HT-29 (cell line): ENCODE results near the gene PADI1. TPM values are rescaled to one million over a fixed set of nuclear protein-coding genes. Genes with fewer than 3 reads are reported as not detected.

Source experiments
- DNase-seq: peaks from one replicate; pipeline ENCODE4 v3.0.0-alpha.2; 2015; ENCODE audit warnings: low spot score
- total RNA-seq: library from RNA; depleted of rRNA; stranded (reverse); fragments of >200 nt; shearing (Covaris generic); gene quantifications from 2 replicates; pipeline ENCODE4 v1.2.3, GENCODE V29; 2014

Gene PADI1
- total RNA-seq, 1 experiment from 2014 or later: 16.3 TPM

DNA sequence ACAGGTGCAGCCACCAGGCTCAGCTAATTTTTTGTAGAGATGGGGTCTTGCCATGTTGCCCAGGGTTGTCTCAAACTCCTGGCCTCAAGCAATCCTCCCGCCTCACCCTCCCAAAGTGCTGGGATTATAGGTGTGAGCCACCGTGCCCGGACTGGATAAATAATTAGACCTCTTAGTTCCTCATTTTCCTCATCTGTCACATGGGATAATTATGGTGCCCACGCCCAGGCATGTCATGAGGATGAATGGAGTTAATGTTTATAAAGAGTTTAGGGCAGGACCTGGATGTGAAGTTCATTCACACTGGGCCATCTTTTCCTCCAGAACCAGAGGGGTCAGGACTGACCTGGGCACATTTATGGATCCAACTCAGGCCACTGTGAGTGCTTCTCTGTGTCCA lies 67.7 kb downstream of the PADI1 start:
- DNase-seq: no peak

- DNase-seq: no peak
Measured at GRCh38 chr1:17273096-17273495, 68.2 kb downstream of the PADI1 start.

DNA sequence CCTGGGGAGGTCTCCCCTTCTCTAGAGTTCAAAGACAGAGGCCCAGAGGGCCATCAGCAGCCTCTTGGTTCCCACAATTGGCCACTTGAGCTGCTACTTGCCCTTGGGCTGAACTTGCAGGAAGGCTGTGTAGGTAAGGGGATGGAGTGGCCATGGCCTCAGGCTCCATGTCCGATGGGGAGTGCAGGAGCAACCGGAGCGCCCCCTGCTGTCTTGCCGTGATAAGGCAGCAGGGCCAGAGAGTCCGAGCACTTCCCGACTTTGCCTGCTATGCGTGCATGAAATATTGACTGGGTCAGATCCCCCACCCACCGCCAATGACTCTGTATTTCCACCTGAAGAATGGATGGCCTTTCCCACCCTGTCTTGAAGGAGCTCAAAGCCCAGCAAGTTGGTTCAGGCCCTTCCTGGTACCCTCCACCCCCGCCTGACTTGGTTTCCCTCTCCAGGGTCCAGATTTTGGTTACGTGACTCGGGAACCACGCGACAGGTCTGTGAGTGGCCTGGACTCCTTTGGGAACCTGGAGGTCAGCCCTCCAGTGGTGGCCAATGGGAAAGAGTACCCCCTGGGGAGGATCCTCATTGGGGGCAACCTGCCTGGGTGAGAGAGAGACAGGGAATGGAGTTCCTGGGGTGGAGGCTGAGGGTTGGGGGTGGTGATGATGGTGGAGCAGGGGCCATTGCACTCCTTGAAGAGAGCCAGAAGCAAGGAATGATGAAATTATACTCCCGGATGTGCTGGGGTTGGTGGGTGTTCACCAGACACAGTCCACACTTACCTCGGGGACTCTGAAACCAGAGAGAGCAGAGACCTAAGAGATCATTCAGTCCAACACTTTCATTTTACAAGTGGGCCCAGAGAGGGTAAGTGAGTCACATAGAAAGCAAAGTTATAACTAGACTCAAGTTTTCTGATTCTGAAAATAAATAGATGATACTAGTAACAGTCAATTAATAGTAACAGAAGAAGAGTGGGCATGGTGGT lies 69.5 kb downstream of the PADI1 start:
- peak; percentile 79 for DNase-seq

- DNase-seq: no peak
Measured at GRCh38 chr1:17276568-17276967, 71.6 kb downstream of the PADI1 start.

DNA sequence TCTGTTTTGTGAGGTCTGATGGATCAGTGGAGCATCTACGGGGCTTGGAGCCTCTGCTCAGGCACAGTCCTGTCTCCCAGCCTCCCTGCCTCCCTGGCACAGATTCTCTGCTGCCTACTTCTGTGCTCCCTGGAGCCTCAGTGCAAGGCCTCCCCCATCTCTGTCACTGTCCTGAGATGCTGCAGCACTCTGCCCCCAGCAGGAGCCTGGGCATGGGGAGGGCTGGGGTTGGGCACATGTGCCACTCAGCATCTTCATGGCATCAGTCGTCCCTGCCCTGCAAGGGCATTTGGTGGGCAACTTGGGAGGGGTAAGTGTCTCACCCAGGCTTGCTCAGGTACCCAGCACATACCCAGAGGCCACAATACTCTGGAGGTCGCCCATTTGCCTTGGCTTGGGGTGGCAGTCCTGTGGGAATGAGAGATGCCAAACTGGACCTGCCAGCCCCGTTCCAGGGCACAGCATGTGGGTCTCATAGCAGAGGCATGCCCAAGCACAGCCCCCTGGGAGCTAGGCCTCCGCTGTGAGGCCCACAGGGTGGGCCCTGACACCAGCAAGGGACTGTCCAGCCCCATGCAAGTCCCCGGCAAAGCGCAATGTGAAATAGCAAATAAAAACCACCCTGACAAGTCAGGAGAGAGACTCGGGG lies 72.7 kb downstream of the PADI1 start:
- DNase-seq: no peak

DNA sequence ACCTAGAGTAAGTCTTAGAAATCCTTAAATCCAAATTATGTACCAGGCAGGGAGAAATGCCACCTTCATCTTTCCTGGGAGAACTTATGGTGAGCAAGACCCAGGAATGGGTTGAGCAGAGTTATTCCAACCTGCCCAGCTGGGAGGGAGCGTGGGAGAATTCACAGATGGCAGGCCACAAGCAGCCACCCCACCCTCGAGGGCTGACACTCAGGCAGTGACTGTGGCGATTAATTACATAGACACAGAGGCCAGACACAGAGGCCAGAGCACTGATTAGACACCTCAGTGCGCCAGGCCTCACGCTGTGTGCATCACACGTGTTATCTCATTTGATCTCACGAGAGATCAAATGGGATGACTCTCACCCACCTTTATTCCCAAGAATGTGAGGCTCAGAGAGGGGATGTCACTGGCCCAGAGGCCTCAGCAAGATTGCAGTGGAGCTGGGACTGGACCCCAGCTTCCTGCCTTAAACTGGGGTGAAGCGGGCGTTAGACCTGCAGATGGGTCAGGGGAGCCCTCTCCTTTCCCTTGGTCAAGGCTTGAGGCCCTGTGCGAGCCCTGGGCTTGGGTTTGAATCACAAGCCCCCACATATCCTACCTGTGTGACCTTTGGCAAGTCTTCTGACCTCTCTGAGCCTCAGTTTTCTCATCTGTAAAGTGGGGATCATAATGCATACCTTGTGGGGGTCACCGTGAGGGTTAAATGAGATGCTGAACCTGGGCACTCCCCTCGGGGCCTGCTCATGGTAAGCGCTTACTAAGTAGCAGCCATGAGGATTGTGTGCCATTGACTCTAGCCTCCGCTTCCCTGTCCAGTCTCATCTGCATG lies 74.3 kb downstream of the PADI1 start:
- no peak for DNase-seq

DNA sequence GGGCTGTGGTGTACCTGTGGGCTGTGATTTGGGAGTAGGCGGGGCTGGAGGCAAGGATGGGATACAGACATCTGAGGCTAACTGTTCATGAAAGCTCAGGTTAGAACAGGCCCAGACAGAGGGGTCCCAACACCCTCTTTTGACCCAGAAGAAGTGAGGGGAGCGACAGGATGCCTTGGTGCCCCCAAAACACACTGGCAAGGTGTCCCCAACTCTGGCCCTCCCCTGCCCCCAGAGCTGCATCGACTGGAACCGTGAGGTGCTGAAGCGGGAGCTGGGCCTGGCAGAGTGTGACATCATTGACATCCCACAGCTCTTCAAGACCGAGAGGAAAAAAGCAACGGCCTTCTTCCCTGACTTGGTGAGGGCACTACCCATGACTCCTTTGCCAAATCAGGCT lies 75.5 kb downstream of the PADI1 start:
- no peak for DNase-seq

GRCh38 chr1:17280894-17281293 lies 76.0 kb downstream of the PADI1 start:
- DNase-seq: no peak

DNA sequence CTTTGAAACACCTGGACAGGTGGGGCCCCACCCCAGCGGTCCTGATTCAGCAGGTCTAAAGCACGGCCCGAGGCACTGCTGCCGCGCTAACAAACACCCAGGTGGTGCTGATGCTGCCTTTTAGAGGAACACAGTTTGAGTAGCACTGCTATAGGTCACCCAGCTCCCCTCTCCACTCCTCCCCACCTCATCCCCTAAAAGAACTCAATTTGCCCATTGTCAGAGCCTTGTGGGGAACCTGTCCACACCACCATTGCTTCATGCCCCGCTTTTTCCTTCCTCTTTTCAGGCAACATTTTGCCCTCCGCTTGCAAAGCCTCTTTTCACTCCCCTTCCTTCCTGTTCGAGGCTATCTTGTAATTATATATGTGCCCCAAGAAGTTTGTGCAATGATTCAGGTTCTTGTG lies 76.8 kb downstream of the PADI1 start:
- no peak for DNase-seq

DNA sequence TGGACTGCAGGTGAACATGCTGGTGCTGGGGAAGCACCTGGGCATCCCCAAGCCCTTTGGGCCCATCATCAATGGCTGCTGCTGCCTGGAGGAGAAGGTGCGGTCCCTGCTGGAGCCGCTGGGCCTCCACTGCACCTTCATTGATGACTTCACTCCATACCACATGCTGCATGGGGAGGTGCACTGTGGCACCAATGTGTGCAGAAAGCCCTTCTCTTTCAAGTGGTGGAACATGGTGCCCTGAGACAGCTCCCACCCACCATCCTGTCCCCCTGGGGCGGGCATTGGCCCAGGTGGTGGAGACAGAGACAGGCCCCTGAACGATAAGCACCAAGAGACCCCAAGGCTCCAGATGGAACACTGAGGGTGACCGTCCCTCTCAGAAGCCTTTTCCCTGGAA lies 77.9 kb downstream of the PADI1 start:
- DNase-seq: no peak

DNA sequence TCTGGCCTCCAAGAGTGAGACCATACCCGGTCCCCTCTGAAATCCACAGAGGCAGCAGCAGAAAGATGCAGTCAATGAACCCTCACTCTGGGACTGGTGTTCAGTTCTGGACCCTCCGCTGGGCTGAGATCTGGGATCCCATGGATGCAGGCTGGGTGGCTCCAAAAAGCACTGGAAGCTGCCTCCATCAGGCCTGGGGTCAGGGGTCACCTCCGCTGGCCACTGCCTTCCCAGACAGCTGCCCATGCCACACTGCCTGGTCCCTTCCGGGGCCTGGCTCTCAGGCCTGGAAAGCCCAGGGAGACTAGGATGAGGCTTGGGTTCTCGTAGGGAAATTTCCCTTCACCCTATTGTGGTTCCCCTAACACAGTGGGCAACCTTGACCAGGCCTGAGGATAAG lies 81.7 kb downstream of the PADI1 start:
- DNase-seq: no peak

DNA sequence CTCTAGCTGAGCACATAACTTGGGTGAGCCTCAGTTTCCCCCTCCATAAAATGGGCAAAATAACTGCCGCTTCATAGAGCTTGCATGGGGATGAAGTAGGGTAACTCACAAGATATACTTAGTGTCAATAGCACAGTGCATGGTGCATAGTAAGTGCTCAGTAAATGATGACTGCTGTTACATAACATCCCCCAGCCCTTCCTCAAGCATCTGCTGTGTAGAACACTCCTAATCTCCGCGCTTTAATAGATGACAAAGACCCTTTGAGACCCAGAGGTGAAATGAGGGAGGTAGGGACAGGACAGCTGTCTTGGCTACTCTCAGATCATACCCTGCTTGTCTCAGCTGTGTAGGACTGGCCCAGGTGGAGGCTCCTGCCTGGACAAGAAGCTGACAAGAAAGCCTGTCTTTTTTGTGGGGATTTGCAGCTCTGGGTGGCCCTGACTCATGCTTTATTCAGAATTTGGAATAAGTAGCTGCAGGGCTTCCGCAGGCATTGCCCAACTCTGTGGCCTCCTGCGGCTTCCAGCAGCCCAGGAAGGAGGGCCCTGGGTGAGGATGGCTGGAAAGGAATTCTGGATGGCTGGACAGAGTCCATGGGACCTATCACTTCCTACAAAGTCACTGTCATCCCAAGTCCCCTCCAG lies 82.3 kb downstream of the PADI1 start:
- DNase-seq: no peak

DNA sequence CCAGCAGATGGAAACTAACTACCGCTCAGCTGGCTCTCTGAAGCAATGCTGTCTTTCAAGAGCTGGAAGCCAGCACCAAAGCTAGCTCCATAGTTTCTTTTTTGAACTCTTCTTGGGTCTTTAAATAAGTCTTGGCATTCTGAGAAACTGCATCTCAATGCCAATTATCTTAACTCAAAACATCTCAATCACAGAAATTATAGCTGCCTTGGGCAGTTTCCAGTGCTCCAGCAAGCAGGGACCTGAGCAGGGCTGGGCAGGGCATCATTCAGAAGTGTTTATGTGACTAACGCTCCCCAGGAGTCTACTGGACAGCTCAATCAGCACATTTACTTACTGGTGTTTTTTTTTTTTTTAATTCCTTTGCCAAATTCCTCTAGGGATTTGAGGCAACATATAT lies 84.8 kb downstream of the PADI1 start:
- no peak for DNase-seq

DNA sequence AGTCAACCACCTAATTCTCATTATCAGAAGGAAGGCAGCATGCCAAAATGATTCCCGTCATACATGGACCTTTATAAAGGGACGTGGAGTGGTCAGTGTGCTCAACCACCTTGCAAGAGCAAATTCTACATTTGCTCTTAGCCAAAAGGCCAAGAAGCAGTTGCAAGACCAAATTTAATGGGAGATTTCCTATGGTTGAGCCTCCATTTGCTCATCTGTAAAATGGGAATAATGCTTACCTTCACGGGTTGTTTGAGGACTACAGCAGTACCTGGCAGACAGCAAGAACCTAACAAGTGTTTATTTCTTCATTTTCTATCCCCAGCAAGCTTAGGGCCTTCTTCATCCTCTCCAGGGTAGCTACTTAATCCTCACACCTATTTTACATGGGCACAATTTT lies 85.6 kb downstream of the PADI1 start:
- DNase-seq: no peak

- DNase-seq: peak; percentile 45
Measured at GRCh38 chr1:17292299-17293160, 87.6 kb downstream of the PADI1 start.

GRCh38 chr1:17293681-17294425 lies 88.9 kb downstream of the PADI1 start:
- no peak for DNase-seq

- no peak for DNase-seq
Measured at GRCh38 chr1:17295292-17295691, 90.4 kb downstream of the PADI1 start.
